Stimulated activated CD8-positive, alpha-beta memory T cell treated with anti-CD3 and anti-CD28 coated beads, Interleukin-12 subunit alpha, Interleukin-12 subunit beta, amount 100 ng/mL, for 1 hour (primary cell): ENCODE results near the gene EFHC1.
"Not testable (repeated sequence)": the region's sequence is repeated elsewhere in the genome, so short reads cannot be mapped to it uniquely, and the experiment has no call there.

Experiments
- DNase-seq: peaks from one replicate; pipeline ENCODE4 v3.0.0-alpha.2; 2020; ENCODE audit warnings: low read depth

EFHC1 gene

GRCh38 chr6:52399511-52400312 lies 20.4 kb upstream of the EFHC1 start:
- no peak for DNase-seq

- no peak for DNase-seq
These were observed 19.7 kb upstream of the EFHC1 start for GRCh38 chr6:52400313-52401041.

GRCh38 chr6:52403086-52403485 lies 17.1 kb upstream of the EFHC1 start:
- DNase-seq, result no peak

- DNase-seq, result no peak
These were observed 16.5 kb upstream of the EFHC1 start for GRCh38 chr6:52403627-52404026.

- no peak for DNase-seq
These were observed 14.9 kb upstream of the EFHC1 start for GRCh38 chr6:52405243-52405642.

- no peak for DNase-seq
These were observed 12.7 kb upstream of the EFHC1 start for GRCh38 chr6:52407467-52407866.

- no peak for DNase-seq
These were observed 10.6 kb upstream of the EFHC1 start for GRCh38 chr6:52409499-52409898.

GRCh38 chr6:52410979-52411378 lies 9.2 kb upstream of the EFHC1 start:
- no peak for DNase-seq

- no peak for DNase-seq
These were observed 8.2 kb upstream of the EFHC1 start for GRCh38 chr6:52411911-52412310.

GRCh38 chr6:52415333-52415732 lies 4.8 kb upstream of the EFHC1 start:
- no peak for DNase-seq

GRCh38 chr6:52415917-52416628 lies 4.1 kb upstream of the EFHC1 start:
- DNase-seq, result no peak

GRCh38 chr6:52416629-52417151 lies 3.5 kb upstream of the EFHC1 start:
- peak; percentile 20 for DNase-seq

GRCh38 chr6:52417675-52418111 lies 2.4 kb upstream of the EFHC1 start:
- no peak for DNase-seq

- DNase-seq, result no peak
These were observed 1.5 kb upstream of the EFHC1 start for GRCh38 chr6:52418606-52419005.

- no peak for DNase-seq
These were observed 671 bp downstream of the EFHC1 start for GRCh38 chr6:52420668-52421358.

- DNase-seq, result no peak
These were observed 2.0 kb downstream of the EFHC1 start for GRCh38 chr6:52422156-52422555.

- DNase-seq, result no peak
These were observed 3.3 kb downstream of the EFHC1 start for GRCh38 chr6:52423448-52423847.

- no peak for DNase-seq
These were observed 3.8 kb downstream of the EFHC1 start for GRCh38 chr6:52423971-52424381.

GRCh38 chr6:52424513-52424912 lies 4.4 kb downstream of the EFHC1 start:
- DNase-seq, result no peak

GRCh38 chr6:52426667-52427066 lies 6.5 kb downstream of the EFHC1 start:
- DNase-seq, result no peak

- not testable (repeated sequence) for DNase-seq
These were observed 13.2 kb downstream of the EFHC1 start for GRCh38 chr6:52433294-52433693.

GRCh38 chr6:52435345-52435744 lies 15.2 kb downstream of the EFHC1 start:
- DNase-seq, result no peak
